Panc1 (cell line): ENCODE results near the gene PLEKHH2. TPM values are rescaled to one million over a fixed set of nuclear protein-coding genes. Genes with fewer than 3 reads are reported as not detected.

Experiments
- ATAC-seq: fragments of 200-7000 bp; cut with Tn5 transposase; 2 replicates; pipeline ENCODE4 v1.9.1; 2020; ENCODE audit warnings: mild to moderate bottlenecking, moderate library complexity
- BruUV-seq: library from RNA; stranded (reverse); fragments of 400-500 nt; replicated peaks from 2 replicates; lab custom pipeline; 2021; lab: Mats Ljungman, UMichigan
- CTCF ChIA-PET: fragments of 300-600 bp; sonication (Branson Sonifier 250); formaldehyde crosslinking; loops from one replicate; lab custom pipeline; 2022; ENCODE audit warnings: antibody characterized with exemption; lab: Charles Lee
- POLR2A ChIA-PET: fragments of 300-600 bp; sonication (Branson Sonifier 250); formaldehyde crosslinking; loops from one replicate; lab custom pipeline; 2022; ENCODE audit warnings: antibody characterized with exemption; lab: Charles Lee
- DNase-seq: peaks from one replicate; pipeline ENCODE4 v3.0.0-alpha.2; 2010; ENCODE audit warnings: low read depth, low spot score
- H3K27ac ChIP-seq: 2 replicates; pipeline ENCODE4 v1.5.1; 2011; ENCODE audit warnings: mild to moderate bottlenecking, low read length, inconsistent platforms
- H3K27me3 ChIP-seq: fragments of 200-500 bp; sonication (Bioruptor generic); 2 replicates; pipeline ENCODE4 v1.6.0; 2014; ENCODE audit warnings: low read length, inconsistent platforms; ENCODE audit not compliant: control insufficient read depth, insufficient read depth
- H3K36me3 ChIP-seq: fragments of 200-500 bp; sonication (Bioruptor generic); 2 replicates; pipeline ENCODE4 v1.5.1; 2014; ENCODE audit warnings: inconsistent platforms, mild to moderate bottlenecking, low read length, moderate library complexity; ENCODE audit not compliant: control insufficient read depth, insufficient read depth
- H3K4me1 ChIP-seq: 2 replicates; pipeline ENCODE4 v1.5.1; 2011; ENCODE audit warnings: inconsistent platforms, mild to moderate bottlenecking, low read length, moderate library complexity; ENCODE audit not compliant: control insufficient read depth, insufficient read depth
- H3K4me3 ChIP-seq, 2 experiments: 2 replicates each; pipeline ENCODE4 v1.5.1; 2011 to 2012; ENCODE audit warnings: low read depth in 2 of 2, low read length in 2 of 2, mild to moderate bottlenecking in 2 of 2, inconsistent platforms in 1 of 2, moderate library complexity in 1 of 2
- H3K9me3 ChIP-seq: fragments of 200-500 bp; sonication (Bioruptor generic); 2 replicates; pipeline ENCODE4 v1.5.1; 2014; ENCODE audit warnings: low read depth, mild to moderate bottlenecking, inconsistent platforms, low read length, moderate library complexity; ENCODE audit not compliant: control insufficient read depth, insufficient read depth
- POLR2AphosphoS5 ChIP-seq: IDR thresholded peaks from 2 replicates; pipeline ENCODE4 v1.6.1; 2012; ENCODE audit warnings: mild to moderate bottlenecking, low read depth, low read length, moderate library complexity
- SIN3A ChIP-seq: IDR thresholded peaks from 2 replicates; pipeline ENCODE4 v1.6.1; 2012; ENCODE audit warnings: low read depth, mild to moderate bottlenecking, low read length, moderate library complexity, borderline replicate concordance; ENCODE audit not compliant: insufficient read depth
- TCF7L2 ChIP-seq: IDR thresholded peaks from 2 replicates; pipeline ENCODE4 v1.6.1; 2011; ENCODE audit warnings: mild to moderate bottlenecking, low read depth, low read length, inconsistent platforms
- in situ Hi-C: cut with HindIII; loops from 2 replicates; pipeline ENCODE4 v1.10.0; 2016; ENCODE audit warnings: low sequenced_read_pairs, low pct_unique_long_range_greater_than_20kb
- intact Hi-C: fragments of 100-400 bp; cut with micrococcal nuclease; formaldehyde crosslinking; loops from one replicate; pipeline ENCODE4 v1.10.0; 2022; ENCODE audit not compliant: unreplicated experiment
- total RNA-seq: library from RNA; stranded (reverse); gene quantifications from one replicate; pipeline ENCODE4 v1.2.1, GENCODE V29; 2021; ENCODE audit not compliant: unreplicated experiment
- TF ChIP-seq, protein P1 (sequence below): fragments of 450-650 bp; IDR thresholded peaks from 2 replicates; pipeline ENCODE4 v1.5.1; 2017; ENCODE audit warnings: mild to moderate bottlenecking
- TF ChIP-seq, protein P2 (sequence below), 2 experiments: IDR thresholded peaks; 2 replicates each; pipeline ENCODE4 v1.6.1; 2011 to 2012; ENCODE audit warnings: low read depth in 2 of 2, control low read depth in 1 of 2, low read length in 1 of 2, mild to moderate bottlenecking in 1 of 2, moderate library complexity in 1 of 2; ENCODE audit not compliant: insufficient read depth in 1 of 2

Gene PLEKHH2
- total RNA-seq, 1 experiment from 2014 or later, result 15.0 TPM

DNA sequence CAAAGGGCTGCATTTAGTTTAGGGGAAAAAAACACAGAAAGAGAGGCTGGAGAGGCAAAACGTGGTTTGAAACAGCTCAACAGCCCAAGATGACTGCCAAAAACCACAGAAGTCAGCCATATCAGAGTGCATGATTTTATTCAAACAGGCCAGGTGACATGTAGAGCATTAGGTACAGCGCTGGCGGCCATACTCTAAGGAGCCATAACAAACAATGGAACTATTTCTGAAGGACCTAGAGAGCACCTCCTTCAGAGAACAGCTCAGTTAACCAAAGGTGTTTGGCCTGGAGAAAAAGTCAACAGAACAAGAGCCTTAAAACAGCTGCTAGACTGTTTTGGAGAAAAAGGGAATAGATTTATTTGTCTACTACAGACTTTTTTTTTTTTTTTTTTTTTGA, 43.8 kb upstream of the PLEKHH2 start:
- Histone ChIP-seq H3K27me3 (no peaks in the 10 kb centered on the region), H3K4me1 (peaks cover 8% of the 10 kb centered on the region), H3K36me3 (peaks cover 19% of the 10 kb centered on the region), H3K27ac (no peak overlapping the region), H3K9me3 (no peaks in the 10 kb centered on the region), H3K4me3 (no peak overlapping the region)
- no TSS peak for BruUV-seq
- DNase-seq (no peak), ATAC-seq (no peak)
- in situ Hi-C loops (no loop called here), intact Hi-C loops (no loop called here)
- no peak for TF ChIP-seq SIN3A
- ChIA-PET CTCF (no interaction called here), POLR2A (interaction anchor here (0.6 kb wide), 1 partner anchor 12 kb away, joined by 4 read pairs; no protein-coding TSS in a partner anchor)

DNA sequence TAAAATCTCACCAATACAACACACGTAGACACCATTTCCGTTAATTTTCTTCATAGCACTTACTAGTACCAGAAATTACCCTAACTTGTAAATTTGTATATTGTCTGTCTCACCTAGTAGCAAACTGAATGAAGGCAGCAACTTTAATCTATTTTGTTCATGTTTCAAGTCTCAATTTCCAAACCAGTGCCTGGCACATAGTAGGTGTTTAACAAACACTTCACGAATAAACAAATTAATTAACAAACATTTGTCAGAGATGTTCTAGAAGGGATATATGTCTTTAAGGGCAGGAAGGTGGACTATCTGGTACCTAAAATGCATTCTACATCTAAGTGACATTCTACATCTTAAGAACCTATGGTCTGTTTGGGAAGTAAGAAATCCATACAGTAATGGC, 42.2 kb upstream of the PLEKHH2 start:
- Histone ChIP-seq H3K9me3 (no peaks in the 10 kb centered on the region), H3K36me3 (peaks cover 14% of the 10 kb centered on the region), H3K27ac (peak overlapping the region; percentile 98), H3K4me1 (peaks cover 8% of the 10 kb centered on the region), H3K27me3 (no peaks in the 10 kb centered on the region), H3K4me3 (peak overlapping the region; percentile 95 to 97)
- ChIA-PET CTCF (no interaction called here), POLR2A (no interaction called here)
- TSS peak; percentile 85 for BruUV-seq
- TF ChIP-seq SIN3A (no peak), TCF7L2 (no peak), POLR2AphosphoS5 (no peak)
- TF ChIP-seq, protein P1, sequence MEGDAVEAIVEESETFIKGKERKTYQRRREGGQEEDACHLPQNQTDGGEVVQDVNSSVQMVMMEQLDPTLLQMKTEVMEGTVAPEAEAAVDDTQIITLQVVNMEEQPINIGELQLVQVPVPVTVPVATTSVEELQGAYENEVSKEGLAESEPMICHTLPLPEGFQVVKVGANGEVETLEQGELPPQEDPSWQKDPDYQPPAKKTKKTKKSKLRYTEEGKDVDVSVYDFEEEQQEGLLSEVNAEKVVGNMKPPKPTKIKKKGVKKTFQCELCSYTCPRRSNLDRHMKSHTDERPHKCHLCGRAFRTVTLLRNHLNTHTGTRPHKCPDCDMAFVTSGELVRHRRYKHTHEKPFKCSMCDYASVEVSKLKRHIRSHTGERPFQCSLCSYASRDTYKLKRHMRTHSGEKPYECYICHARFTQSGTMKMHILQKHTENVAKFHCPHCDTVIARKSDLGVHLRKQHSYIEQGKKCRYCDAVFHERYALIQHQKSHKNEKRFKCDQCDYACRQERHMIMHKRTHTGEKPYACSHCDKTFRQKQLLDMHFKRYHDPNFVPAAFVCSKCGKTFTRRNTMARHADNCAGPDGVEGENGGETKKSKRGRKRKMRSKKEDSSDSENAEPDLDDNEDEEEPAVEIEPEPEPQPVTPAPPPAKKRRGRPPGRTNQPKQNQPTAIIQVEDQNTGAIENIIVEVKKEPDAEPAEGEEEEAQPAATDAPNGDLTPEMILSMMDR, result no peak
- TF ChIP-seq, protein P2, sequence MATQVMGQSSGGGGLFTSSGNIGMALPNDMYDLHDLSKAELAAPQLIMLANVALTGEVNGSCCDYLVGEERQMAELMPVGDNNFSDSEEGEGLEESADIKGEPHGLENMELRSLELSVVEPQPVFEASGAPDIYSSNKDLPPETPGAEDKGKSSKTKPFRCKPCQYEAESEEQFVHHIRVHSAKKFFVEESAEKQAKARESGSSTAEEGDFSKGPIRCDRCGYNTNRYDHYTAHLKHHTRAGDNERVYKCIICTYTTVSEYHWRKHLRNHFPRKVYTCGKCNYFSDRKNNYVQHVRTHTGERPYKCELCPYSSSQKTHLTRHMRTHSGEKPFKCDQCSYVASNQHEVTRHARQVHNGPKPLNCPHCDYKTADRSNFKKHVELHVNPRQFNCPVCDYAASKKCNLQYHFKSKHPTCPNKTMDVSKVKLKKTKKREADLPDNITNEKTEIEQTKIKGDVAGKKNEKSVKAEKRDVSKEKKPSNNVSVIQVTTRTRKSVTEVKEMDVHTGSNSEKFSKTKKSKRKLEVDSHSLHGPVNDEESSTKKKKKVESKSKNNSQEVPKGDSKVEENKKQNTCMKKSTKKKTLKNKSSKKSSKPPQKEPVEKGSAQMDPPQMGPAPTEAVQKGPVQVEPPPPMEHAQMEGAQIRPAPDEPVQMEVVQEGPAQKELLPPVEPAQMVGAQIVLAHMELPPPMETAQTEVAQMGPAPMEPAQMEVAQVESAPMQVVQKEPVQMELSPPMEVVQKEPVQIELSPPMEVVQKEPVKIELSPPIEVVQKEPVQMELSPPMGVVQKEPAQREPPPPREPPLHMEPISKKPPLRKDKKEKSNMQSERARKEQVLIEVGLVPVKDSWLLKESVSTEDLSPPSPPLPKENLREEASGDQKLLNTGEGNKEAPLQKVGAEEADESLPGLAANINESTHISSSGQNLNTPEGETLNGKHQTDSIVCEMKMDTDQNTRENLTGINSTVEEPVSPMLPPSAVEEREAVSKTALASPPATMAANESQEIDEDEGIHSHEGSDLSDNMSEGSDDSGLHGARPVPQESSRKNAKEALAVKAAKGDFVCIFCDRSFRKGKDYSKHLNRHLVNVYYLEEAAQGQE (IDR thresholded peaks at IDR 0.05; ENCODE audit: insufficient read depth in 1 of 2, low read depth in 2 of 2, low read length in 1 of 2), result no peak
- in situ Hi-C loops, result no loop called here
- ATAC-seq (no peak), DNase-seq (no peak)
- intact Hi-C loops, result no loop called here
